Activated CD4-positive, alpha-beta T cell treated with anti-CD3 and anti-CD28 coated beads, Interleukin-2, amount 10 ng/mL, durations not matched to agents 7 days and 5 days (primary cell): ENCODE measurements around the gene CHP2. TPM values are rescaled to one million over a fixed set of nuclear protein-coding genes. Genes with fewer than 3 reads are reported as not detected.
"Not testable (repeated sequence)": the region's sequence is repeated elsewhere in the genome, so short reads cannot be mapped to it uniquely, and the experiment has no call there.

Experiments used
- CTCF ChIA-PET: fragments of 350-600 bp; sonication (Branson Sonifier 250); formaldehyde crosslinking; loops from one replicate; lab custom pipeline; 2021; ENCODE audit warnings: antibody characterized with exemption; lab: Charles Lee
- POLR2A ChIA-PET: fragments of 350-600 bp; sonication (Branson Sonifier 250); formaldehyde crosslinking; loops from one replicate; lab custom pipeline; 2021; ENCODE audit warnings: antibody characterized with exemption; lab: Charles Lee
- DNase-seq: peaks from one replicate; pipeline ENCODE4 v3.0.0-alpha.2; 2020
- H3K27ac Mint-ChIP-seq: one replicate; pipeline ENCODE4 v1.8.0; 2021; ENCODE audit warnings: mild to moderate bottlenecking, moderate library complexity, mixed read lengths
- H3K27me3 Mint-ChIP-seq: one replicate; pipeline ENCODE4 v1.8.0; 2021; ENCODE audit warnings: mixed read lengths
- H3K36me3 Mint-ChIP-seq: one replicate; pipeline ENCODE4 v1.8.0; 2021; ENCODE audit warnings: low read depth, mixed read lengths
- H3K4me1 Mint-ChIP-seq: one replicate; pipeline ENCODE4 v1.8.0; 2021; ENCODE audit warnings: mixed read lengths
- H3K4me3 Mint-ChIP-seq: one replicate; pipeline ENCODE4 v1.8.0; 2021; ENCODE audit warnings: mild to moderate bottlenecking, moderate library complexity, mixed read lengths
- H3K9me3 Mint-ChIP-seq: one replicate; pipeline ENCODE4 v1.8.0; 2021; ENCODE audit warnings: mixed read lengths
- total RNA-seq, 2 experiments: library from RNA; stranded (reverse); gene quantifications; one replicate each; pipeline ENCODE4 v1.2.3, GENCODE V29; 2021

Gene CHP2
- total RNA-seq, 2 experiments from 2014 or later: not detected

DNA sequence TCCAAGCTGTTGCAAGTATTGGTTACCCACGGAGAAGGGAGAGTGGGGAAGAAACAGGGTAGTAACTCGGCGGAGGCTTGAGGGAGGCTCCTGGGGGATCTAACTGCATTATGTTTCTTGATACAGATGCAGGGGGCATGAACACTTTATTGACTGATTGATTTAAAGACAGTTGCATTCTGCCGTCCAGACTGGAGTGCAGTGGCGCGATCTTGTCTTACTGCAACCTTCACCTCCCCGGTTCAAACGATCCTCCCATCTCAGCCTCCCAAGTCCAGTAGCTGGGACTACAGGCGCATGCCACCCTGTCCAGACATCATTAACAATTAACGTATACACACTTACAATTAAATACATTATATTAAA, 26.7 kb upstream of the CHP2 start:
- H3K9me3 Mint-ChIP-seq: peaks cover 2% of the 10 kb centered on the region
- ChIA-PET CTCF (interaction anchor here (0.6 to 2.7 kb wide), 2 partner anchors 14 to 51 kb away, joined by 3 to 7 read pairs; partner anchors contain the start of gene ERN2), POLR2A (no interaction called here)
- H3K4me1 Mint-ChIP-seq: peaks cover 1% of the 10 kb centered on the region
- H3K27ac Mint-ChIP-seq: no peak overlapping the region
- no peaks in the 10 kb centered on the region for H3K36me3 Mint-ChIP-seq
- DNase-seq: no peak
- H3K4me3 Mint-ChIP-seq: no peak overlapping the region
- H3K27me3 Mint-ChIP-seq: peaks cover 5% of the 10 kb centered on the region

DNA sequence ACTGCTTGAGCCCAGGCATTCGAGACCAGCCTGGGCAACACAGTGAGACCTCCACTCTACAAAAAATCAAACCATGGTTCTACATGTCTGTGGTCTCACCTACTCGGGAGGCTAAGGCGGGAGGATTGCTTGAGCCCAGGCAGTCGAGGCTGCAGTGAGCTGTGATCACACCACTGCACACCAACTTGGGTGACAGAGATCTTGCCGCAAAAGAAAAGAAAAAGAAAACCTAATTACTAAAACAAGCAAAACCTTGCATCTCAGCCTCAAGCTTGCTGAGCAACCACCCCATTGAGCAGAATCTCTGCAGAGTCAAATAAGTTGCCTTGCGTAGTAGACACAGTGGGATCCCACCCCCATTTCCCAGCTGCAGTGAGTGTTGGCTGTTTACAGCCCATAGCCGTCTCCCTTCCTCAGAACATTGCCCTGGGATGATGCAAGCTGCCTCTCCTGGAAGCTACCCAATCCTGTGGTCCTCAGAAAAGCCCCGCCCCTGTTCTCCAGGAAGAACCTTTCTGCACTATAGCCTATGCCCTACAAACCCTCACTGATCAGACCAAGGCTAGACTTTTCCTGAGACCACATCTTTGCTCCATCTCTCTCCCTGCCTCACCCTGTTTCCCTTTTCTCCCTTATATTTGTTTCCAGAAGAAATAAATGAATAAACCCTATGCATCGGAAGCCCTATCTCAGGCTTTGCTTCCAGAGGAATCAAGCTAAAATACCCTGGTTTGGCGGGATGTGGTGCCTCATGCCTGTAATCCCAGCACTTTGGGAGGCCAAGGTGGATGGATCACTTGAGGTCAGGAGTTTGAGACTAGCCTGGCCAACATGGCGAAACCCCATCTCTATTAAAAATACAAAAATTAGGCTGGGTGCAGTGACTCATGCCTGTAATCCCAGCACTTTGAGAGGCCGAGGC, 25.1 kb upstream of the CHP2 start:
- H3K9me3 Mint-ChIP-seq: no peaks in the 10 kb centered on the region
- peaks cover 3% of the 10 kb centered on the region for H3K27me3 Mint-ChIP-seq
- POLR2A ChIA-PET: no interaction called here
- CTCF ChIA-PET: interaction anchor here (1.3 kb wide), 1 partner anchor 60 kb away, joined by 3 read pairs; no protein-coding TSS in a partner anchor
- H3K36me3 Mint-ChIP-seq: no peaks in the 10 kb centered on the region
- peaks cover 2% of the 10 kb centered on the region for H3K4me1 Mint-ChIP-seq
- no peak overlapping the region for H3K27ac Mint-ChIP-seq
- no peak for DNase-seq
- H3K4me3 Mint-ChIP-seq: no peak overlapping the region

DNA sequence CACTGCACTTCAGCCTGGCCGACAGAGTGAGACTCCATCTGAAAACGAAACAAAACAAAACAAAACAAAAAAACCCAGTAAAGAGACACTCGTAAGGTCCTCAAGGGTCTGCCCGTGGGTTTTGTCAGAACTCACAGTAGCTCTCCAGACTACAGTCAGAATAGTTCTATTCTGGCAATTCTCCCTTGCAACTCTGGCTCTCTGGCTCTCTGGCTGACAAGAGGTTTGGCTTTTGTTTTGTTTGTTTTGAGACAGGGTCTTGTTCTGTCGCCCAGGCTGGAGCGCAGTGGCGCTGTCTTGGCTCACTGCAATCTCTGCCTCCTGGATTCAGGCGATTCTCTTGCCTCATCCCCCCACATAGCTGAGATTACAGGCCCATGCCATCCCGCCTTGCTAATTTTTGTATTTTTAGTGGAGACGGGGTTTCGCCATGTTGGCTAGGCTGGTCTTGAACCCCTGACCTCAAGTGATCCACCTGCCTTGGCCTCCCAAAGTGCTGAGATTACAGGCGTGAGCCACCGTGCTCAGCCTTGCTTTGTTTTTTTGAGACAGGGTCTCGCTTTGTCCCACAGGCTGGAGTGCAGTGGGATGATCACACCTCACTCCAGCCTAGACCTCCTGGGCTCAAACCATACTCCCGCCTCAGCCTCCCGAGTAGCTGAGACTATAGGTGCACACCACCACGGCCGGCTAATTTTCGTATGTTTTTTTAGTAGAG, 20.5 kb upstream of the CHP2 start:
- peaks cover 4% of the 10 kb centered on the region for H3K27me3 Mint-ChIP-seq
- H3K4me3 Mint-ChIP-seq: no peak overlapping the region
- POLR2A ChIA-PET: no interaction called here
- peaks cover 5% of the 10 kb centered on the region for H3K4me1 Mint-ChIP-seq
- no peaks in the 10 kb centered on the region for H3K9me3 Mint-ChIP-seq
- no peak overlapping the region for H3K27ac Mint-ChIP-seq
- H3K36me3 Mint-ChIP-seq: no peaks in the 10 kb centered on the region
- DNase-seq: no peak
- CTCF ChIA-PET: no interaction called here

DNA sequence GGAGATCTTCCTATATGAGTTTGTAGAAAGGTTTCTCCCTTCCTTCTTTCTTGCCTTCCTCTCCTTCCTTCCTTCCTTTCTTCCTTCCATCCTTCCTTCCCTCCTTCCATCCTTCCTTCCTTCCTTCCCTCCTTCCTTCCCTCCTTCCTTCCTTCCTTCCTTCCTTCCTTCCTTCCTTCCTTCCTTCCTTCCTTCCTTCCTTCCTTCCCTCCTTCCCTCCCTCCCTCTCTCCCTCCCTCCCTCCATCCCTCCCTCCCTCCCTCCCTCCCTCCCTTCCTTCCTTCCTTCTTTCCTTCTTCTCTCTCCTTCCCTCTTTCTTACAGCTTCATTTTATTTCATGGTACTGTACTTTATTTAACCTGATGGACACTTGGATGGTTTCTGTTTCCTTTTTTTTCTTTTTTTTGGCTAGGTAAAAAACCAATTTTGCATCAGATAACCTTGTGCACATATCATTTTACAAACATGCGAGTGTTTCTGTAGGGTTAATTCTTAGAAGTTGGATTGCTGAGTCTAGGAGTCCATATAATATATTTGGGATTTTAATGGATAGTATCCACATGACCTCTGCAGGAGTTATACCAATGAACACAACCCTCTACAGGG, 17.3 kb upstream of the CHP2 start:
- H3K4me1 Mint-ChIP-seq, CTCF ChIA-PET, DNase-seq, POLR2A ChIA-PET, H3K27me3 Mint-ChIP-seq, H3K36me3 Mint-ChIP-seq, H3K4me3 Mint-ChIP-seq, H3K9me3 Mint-ChIP-seq, H3K27ac Mint-ChIP-seq: not testable (repeated sequence)

DNA sequence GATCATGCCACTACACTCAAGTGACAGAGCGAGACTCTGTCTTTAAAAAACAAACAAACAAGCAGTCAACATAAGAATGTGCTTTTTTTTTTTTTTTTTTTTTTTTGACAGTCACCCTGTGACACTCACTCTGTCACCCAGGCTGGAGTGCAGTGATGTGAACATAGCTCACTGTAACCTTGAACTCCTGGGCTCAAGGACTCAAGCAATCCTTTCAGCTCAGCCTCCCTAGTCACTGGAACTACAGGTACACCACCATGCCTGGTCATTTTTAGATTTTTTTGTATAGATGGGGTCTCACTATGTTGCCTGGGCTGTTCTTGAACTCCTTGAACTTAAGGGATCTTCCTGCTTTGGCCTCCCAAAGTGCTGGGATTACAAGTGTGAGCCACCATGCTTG, 15.3 kb upstream of the CHP2 start:
- POLR2A ChIA-PET: no interaction called here
- H3K27me3 Mint-ChIP-seq: peaks cover 18% of the 10 kb centered on the region

DNA sequence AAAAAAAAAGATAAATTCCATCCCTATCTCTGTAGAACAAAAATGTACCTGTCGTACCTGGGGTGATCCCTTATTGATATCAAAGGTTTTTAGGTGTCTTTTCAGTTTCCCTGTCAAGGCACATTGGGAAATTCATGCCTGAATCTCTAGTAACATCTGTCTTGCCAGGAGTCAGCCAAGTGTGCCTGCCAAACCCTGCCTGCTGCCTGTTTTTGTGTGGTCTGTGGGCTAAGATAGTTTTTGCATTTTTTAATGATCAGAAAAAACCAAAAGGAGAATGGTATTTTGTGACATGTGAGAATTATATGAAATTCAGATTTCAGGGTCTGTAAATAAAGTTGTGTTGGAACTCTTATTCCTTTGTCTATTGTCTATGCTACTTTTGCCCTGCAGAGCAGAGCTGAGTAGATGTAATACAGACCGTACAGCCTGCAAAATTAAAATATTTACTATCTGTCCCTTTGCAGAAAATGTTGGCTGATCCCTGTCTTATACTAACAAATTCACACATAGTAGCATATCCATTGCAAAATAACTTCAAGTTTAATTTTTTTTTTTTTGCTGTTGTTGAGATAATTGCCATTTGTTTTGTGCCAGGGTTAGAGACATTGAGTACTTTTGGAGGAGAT, 13.0 kb upstream of the CHP2 start:
- POLR2A ChIA-PET: no interaction called here
- Mint-ChIP-seq H3K27me3 (peaks cover 20% of the 10 kb centered on the region), H3K4me1 (no peaks in the 10 kb centered on the region), H3K4me3 (no peak overlapping the region), H3K36me3 (no peaks in the 10 kb centered on the region), H3K27ac (no peak overlapping the region), H3K9me3 (no peaks in the 10 kb centered on the region)
- CTCF ChIA-PET: no interaction called here
- DNase-seq: no peak

More for the DNA sequence above, 15.3 kb upstream of the CHP2 start:
- no peaks in the 10 kb centered on the region for H3K36me3 Mint-ChIP-seq
- H3K4me3 Mint-ChIP-seq: no peak overlapping the region
- peaks cover 5% of the 10 kb centered on the region for H3K4me1 Mint-ChIP-seq
- no peaks in the 10 kb centered on the region for H3K9me3 Mint-ChIP-seq
- CTCF ChIA-PET: no interaction called here
- no peak overlapping the region for H3K27ac Mint-ChIP-seq
- no peak for DNase-seq

DNA sequence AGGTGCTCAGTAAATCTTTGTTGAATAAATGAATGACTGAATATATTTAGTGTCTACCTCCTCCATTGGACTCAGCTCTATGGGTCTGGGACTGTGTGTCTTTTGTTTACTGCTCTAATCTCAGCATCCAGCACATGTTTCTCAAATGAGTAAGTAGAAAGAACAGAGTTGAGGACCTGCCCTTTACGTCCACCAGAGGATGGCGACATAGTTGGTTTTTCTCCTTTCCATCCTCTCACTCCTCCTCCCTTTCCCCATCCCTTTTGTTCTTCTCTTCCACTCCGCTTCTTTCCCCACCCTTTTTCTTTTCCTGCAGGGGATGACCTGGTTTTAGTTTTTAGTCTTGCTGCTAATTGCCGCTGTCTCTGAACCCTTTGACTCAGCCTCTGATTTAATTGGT, 12.1 kb upstream of the CHP2 start:
- no peaks in the 10 kb centered on the region for H3K36me3 Mint-ChIP-seq

DNA sequence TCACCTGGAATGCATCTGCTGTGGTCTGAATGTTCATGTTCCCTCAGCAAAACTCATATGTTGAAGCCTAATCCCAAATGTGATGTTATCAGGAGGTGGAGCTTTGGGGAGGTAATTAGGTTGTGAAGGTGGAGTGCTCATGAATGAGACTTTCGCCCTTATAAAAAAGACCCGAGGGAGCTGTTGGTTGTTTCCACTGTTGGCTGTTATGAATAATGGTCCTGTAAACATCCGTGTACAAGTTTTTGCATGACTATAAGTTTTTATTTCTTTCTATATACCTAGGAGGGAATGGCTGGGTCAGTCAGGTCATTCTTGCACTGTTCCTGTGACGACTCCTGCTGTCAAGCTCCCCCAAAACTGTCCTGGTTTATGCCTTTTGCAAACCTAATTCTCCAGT, 9.6 kb upstream of the CHP2 start:
- ChIA-PET CTCF (interaction anchor here (0.6 to 1.2 kb wide), 2 partner anchors 18 to 323 kb away, joined by 3 to 4 read pairs; no protein-coding TSS in a partner anchor), POLR2A (no interaction called here)
- no peak overlapping the region for H3K27ac Mint-ChIP-seq
- no peak overlapping the region for H3K4me3 Mint-ChIP-seq
- H3K36me3 Mint-ChIP-seq: no peaks in the 10 kb centered on the region
- DNase-seq: no peak
- H3K4me1 Mint-ChIP-seq: no peaks in the 10 kb centered on the region
- peaks cover 32% of the 10 kb centered on the region for H3K27me3 Mint-ChIP-seq
- H3K9me3 Mint-ChIP-seq: no peaks in the 10 kb centered on the region

More for the DNA sequence above, 12.1 kb upstream of the CHP2 start:
- Mint-ChIP-seq H3K9me3 (no peaks in the 10 kb centered on the region), H3K27ac (no peak overlapping the region), H3K4me1 (no peaks in the 10 kb centered on the region), H3K27me3 (peaks cover 27% of the 10 kb centered on the region), H3K4me3 (no peak overlapping the region)
- DNase-seq: no peak
- CTCF ChIA-PET: no interaction called here
- POLR2A ChIA-PET: no interaction called here

DNA sequence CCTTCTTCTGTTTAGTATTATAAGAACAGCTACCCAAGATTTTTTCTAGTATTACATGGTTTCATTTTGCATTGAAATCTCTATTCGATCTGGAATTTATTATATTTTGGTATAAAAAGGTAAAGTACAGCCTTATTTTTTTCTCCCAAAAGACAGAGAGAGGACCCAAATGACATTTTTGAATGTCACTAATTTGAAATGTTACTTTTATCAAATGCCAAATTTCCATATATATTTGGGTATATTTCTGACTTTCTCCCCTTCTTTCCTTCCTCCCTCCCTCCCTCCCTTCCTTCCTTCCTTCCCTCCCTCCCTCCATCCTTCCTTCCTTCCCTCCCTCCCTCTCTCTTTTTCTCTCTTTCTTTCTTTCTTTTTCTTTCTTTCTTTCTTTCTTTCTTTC, 6.2 kb upstream of the CHP2 start:
- H3K4me3 Mint-ChIP-seq: no peak overlapping the region
- H3K27me3 Mint-ChIP-seq: peaks cover 35% of the 10 kb centered on the region
- ChIA-PET POLR2A (no interaction called here), CTCF (interaction anchor here (0.6 kb wide), 1 partner anchor 613 kb away, joined by 3 read pairs; no protein-coding TSS in a partner anchor)
- DNase-seq: no peak
- no peaks in the 10 kb centered on the region for H3K36me3 Mint-ChIP-seq
- no peaks in the 10 kb centered on the region for H3K4me1 Mint-ChIP-seq
- no peak overlapping the region for H3K27ac Mint-ChIP-seq
- no peaks in the 10 kb centered on the region for H3K9me3 Mint-ChIP-seq

DNA sequence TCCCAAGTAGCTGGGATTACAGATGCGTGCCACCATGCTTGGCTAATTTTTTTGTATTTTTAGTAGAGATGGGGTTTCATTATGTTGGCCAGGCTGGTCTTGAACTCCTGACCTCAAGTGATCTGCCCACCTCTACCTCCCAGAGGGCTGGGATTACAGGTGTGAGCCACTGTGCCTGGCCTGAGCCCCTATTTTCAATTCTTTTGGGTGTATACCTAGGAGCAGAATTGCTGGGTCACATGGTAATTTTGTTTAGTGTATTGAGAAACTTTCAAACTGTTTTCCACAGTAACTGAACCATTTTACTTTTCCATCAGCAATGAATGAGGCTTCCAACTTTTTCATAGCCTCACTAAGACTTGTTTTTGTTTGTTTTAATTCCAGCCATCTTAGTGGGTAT, 3.8 kb upstream of the CHP2 start:
- CTCF ChIA-PET, H3K27ac Mint-ChIP-seq, H3K4me1 Mint-ChIP-seq, H3K4me3 Mint-ChIP-seq, H3K36me3 Mint-ChIP-seq, H3K9me3 Mint-ChIP-seq, DNase-seq, POLR2A ChIA-PET: not testable (repeated sequence)
- peaks cover 50% of the 10 kb centered on the region for H3K27me3 Mint-ChIP-seq

DNA sequence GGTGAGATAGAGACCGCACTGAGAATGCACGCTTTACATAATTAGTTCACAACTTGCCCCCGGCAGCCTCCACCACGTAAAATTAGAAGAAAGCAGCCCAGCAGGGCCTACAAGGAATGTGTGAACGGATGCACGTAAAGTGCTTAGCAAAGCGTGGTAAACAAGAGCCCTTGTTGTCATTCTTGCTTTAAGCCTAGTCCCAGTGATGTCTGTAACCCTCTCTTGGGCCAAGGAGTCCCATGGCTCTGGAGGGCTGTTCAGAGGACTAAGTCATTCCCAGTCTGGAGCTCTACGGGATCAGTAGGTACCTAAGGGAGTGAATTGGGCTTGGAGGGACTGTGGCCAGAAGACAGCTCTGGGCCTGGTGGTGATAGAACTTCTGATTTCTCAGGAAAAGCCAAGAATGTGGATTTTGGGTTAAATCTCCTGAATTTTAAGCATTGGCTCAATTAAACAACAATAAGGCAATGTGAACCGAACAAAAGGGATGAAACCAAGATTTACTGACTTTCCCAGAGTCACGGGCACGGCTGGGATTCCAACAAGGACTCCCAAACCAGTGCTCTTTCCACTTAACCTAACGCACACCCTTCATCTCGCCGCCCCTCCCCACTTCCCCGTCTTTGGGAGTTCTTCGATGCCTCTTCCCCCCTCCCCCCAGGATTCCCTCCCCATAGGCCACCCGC, 775 bp upstream of the CHP2 start:
- CTCF ChIA-PET: interaction anchor here (0.5 kb wide), 1 partner anchor 26 kb away, joined by 3 read pairs; no protein-coding TSS in a partner anchor
- no peak for DNase-seq
- no peak overlapping the region for H3K27ac Mint-ChIP-seq
- no peaks in the 10 kb centered on the region for H3K9me3 Mint-ChIP-seq
- H3K4me1 Mint-ChIP-seq: no peaks in the 10 kb centered on the region
- POLR2A ChIA-PET: no interaction called here
- no peak overlapping the region for H3K4me3 Mint-ChIP-seq
- H3K27me3 Mint-ChIP-seq: peaks cover 66% of the 10 kb centered on the region
- H3K36me3 Mint-ChIP-seq: no peaks in the 10 kb centered on the region

DNA sequence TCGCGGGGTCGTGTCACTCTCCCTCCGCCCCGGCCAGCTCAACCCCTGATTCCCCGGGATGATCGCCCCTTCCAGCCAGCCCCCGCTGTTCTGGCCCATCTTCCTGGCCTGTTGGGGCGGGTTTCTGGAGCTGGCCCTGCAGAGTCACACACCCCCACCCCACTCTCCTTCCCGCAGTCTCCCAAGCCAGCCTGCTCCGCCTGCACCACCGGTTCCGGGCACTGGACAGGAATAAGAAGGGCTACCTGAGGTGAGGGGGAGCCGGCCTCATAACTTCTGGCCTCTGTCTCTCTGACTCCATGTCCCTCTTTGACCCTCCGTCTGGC, 621 bp downstream of the CHP2 start:
- H3K4me3 Mint-ChIP-seq: no peak overlapping the region
- no peak overlapping the region for H3K27ac Mint-ChIP-seq
- H3K27me3 Mint-ChIP-seq: peaks cover 65% of the 10 kb centered on the region
- H3K9me3 Mint-ChIP-seq: no peaks in the 10 kb centered on the region
- ChIA-PET CTCF (no interaction called here), POLR2A (no interaction called here)
- no peaks in the 10 kb centered on the region for H3K4me1 Mint-ChIP-seq
- H3K36me3 Mint-ChIP-seq: no peaks in the 10 kb centered on the region
- DNase-seq: no peak
